PFSK-1 (cell line): ENCODE data around the gene CLCN4.

Source experiments
- FOXP2 ChIP-seq: optimal IDR thresholded peaks from 2 replicates; pipeline ENCODE3; 2011; ENCODE audit warnings: borderline replicate concordance, control low read depth, inconsistent platforms; ENCODE audit not compliant: insufficient read depth; ENCODE audit errors: extremely low read length, extremely low read depth
- TF ChIP-seq, protein P1 (sequence below), 2 experiments: IDR thresholded peaks; 2 replicates each; pipeline versions ENCODE4 v1.6.1 to v1.8.0; 2011 to 2012; ENCODE audit warnings: low read depth in 2 of 2, low read length in 2 of 2, control low read depth in 1 of 2, inconsistent platforms in 1 of 2, mild to moderate bottlenecking in 1 of 2, moderate library complexity in 1 of 2; ENCODE audit not compliant: insufficient read depth in 1 of 2

DNA sequence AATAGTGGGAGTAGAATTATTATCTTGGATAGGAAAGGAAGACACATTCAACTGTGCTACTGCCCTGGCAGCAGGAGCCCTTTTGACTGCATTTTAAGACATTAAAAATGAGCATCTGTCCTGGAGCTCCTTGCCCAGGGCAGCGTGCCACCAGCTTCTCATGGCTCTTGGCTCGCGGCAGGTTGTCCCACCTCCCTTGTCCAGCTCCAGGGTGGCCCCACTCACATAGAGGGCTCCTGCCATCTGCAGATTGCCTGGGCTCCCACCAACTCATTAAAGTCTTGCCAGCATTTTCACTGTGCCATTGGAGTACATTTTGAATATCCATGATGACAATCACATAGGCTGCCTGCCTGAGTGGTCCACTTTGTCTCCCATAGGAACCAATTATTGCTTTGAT lies 27.0 kb downstream of the CLCN4 start:
- TF ChIP-seq, protein P1, sequence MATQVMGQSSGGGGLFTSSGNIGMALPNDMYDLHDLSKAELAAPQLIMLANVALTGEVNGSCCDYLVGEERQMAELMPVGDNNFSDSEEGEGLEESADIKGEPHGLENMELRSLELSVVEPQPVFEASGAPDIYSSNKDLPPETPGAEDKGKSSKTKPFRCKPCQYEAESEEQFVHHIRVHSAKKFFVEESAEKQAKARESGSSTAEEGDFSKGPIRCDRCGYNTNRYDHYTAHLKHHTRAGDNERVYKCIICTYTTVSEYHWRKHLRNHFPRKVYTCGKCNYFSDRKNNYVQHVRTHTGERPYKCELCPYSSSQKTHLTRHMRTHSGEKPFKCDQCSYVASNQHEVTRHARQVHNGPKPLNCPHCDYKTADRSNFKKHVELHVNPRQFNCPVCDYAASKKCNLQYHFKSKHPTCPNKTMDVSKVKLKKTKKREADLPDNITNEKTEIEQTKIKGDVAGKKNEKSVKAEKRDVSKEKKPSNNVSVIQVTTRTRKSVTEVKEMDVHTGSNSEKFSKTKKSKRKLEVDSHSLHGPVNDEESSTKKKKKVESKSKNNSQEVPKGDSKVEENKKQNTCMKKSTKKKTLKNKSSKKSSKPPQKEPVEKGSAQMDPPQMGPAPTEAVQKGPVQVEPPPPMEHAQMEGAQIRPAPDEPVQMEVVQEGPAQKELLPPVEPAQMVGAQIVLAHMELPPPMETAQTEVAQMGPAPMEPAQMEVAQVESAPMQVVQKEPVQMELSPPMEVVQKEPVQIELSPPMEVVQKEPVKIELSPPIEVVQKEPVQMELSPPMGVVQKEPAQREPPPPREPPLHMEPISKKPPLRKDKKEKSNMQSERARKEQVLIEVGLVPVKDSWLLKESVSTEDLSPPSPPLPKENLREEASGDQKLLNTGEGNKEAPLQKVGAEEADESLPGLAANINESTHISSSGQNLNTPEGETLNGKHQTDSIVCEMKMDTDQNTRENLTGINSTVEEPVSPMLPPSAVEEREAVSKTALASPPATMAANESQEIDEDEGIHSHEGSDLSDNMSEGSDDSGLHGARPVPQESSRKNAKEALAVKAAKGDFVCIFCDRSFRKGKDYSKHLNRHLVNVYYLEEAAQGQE (IDR thresholded peaks at IDR 0.05; ENCODE audit: insufficient read depth in 1 of 2, low read depth in 2 of 2, low read length in 2 of 2), result no peak
- no peak for TF ChIP-seq FOXP2
